Measurements from ENCODE around the gene STK32B. TPM values are rescaled to one million over a fixed set of nuclear protein-coding genes. Genes with fewer than 3 reads are reported as not detected.

Gene STK32B
- total and polyA plus RNA-seq, 10 donors = 0.03 to 0.87 (median 0.36) TPM

- no peaks in the 10 kb centered on the region for H3K36me3 ChIP-seq
- TF ChIP-seq POLR2A (IDR thresholded peaks at IDR 0.05) = no peak
- no peak for TF ChIP-seq CTCF (IDR thresholded peaks at IDR 0.05 in 8 of 11, conservative IDR thresholded peaks at IDR 0.05 in 3 of 11)
- TF ChIP-seq POLR2AphosphoS5 (IDR thresholded peaks at IDR 0.05) = no peak
Measured at GRCh38 chr4:5471206-5471605, 419.9 kb downstream of the STK32B start.

GRCh38 chr4:5471691-5472090, 420.4 kb downstream of the STK32B start:
- Histone ChIP-seq H3K9me3 (no peaks in the 10 kb centered on the region), H3K36me3 (no peaks in the 10 kb centered on the region), H3K27me3 (replicated peaks in 1 of 7) (no peaks in the 10 kb centered on the region), H3K4me1 (no peaks in the 10 kb centered on the region), H3K4me3 (no peak overlapping the region), H3K27ac (no peak overlapping the region)
- WGBS, 5 donors = 60 to 76% (median 67%) methylated on average over 7 of the region's 7 CpGs
- no peak for DNase-seq
- intact Hi-C loops (cut with DNase I; ENCODE audit: low total_unique reads) = no loop called here
- no peak for TF ChIP-seq POLR2AphosphoS5 (IDR thresholded peaks at IDR 0.05)
- no peak for TF ChIP-seq CTCF (IDR thresholded peaks at IDR 0.05 in 8 of 11, conservative IDR thresholded peaks at IDR 0.05 in 3 of 11)
- TF ChIP-seq POLR2A (IDR thresholded peaks at IDR 0.05) = no peak

More at GRCh38 chr4:5471206-5471605, 419.9 kb downstream of the STK32B start:
- H3K27ac ChIP-seq = no peak overlapping the region
- no peak overlapping the region for H3K4me3 ChIP-seq
- no peaks in the 10 kb centered on the region for H3K4me1 ChIP-seq
- H3K9me3 ChIP-seq = no peaks in the 10 kb centered on the region
- no peak for DNase-seq
- intact Hi-C loops (cut with DNase I; ENCODE audit: low total_unique reads) = no loop called here
- no peaks in the 10 kb centered on the region for H3K27me3 ChIP-seq (replicated peaks in 1 of 7)
- WGBS, 5 donors = 88 to 95% (median 89%) methylated on average over 7 of the region's 7 CpGs

- DNase-seq = peak; percentile 37
Measured at GRCh38 chr4:5472160-5472591, 420.9 kb downstream of the STK32B start.

GRCh38 chr4:5473125-5473524, 421.8 kb downstream of the STK32B start:
- DNase-seq = peak; percentile 58
- no peaks in the 10 kb centered on the region for H3K9me3 ChIP-seq
- no peaks in the 10 kb centered on the region for H3K36me3 ChIP-seq

More at GRCh38 chr4:5472160-5472591, 420.9 kb downstream of the STK32B start:
- Histone ChIP-seq H3K9me3 (no peaks in the 10 kb centered on the region), H3K36me3 (no peaks in the 10 kb centered on the region), H3K27ac (no peak overlapping the region), H3K4me1 (no peaks in the 10 kb centered on the region), H3K4me3 (no peak overlapping the region), H3K27me3 (replicated peaks in 1 of 7) (no peaks in the 10 kb centered on the region)
- intact Hi-C loops (cut with DNase I; ENCODE audit: low total_unique reads) = no loop called here
- 73 to 87% (median 85%) methylated on average over 6 of the region's 6 CpGs for WGBS, 5 donors
- TF ChIP-seq CTCF (IDR thresholded peaks at IDR 0.05 in 8 of 11, conservative IDR thresholded peaks at IDR 0.05 in 3 of 11) = no peak
- TF ChIP-seq POLR2A (IDR thresholded peaks at IDR 0.05) = no peak
- TF ChIP-seq POLR2AphosphoS5 (IDR thresholded peaks at IDR 0.05) = no peak

More at GRCh38 chr4:5473125-5473524, 421.8 kb downstream of the STK32B start:
- WGBS, 5 donors = 84 to 91% (median 86%) methylated on average over 5 of the region's 5 CpGs
- Histone ChIP-seq H3K27ac (no peak overlapping the region), H3K27me3 (replicated peaks in 1 of 7) (no peaks in the 10 kb centered on the region), H3K4me3 (no peak overlapping the region), H3K4me1 (no peaks in the 10 kb centered on the region)
- intact Hi-C loops (cut with DNase I; ENCODE audit: low total_unique reads) = no loop called here
- TF ChIP-seq CTCF (IDR thresholded peaks at IDR 0.05 in 8 of 11, conservative IDR thresholded peaks at IDR 0.05 in 3 of 11) = no peak
- TF ChIP-seq POLR2AphosphoS5 (IDR thresholded peaks at IDR 0.05) = no peak
- TF ChIP-seq POLR2A (IDR thresholded peaks at IDR 0.05) = no peak

Data from spleen (tissue), 11 donors.